Measurements from ENCODE around the gene KRT72.

The KRT72 gene

DNA sequence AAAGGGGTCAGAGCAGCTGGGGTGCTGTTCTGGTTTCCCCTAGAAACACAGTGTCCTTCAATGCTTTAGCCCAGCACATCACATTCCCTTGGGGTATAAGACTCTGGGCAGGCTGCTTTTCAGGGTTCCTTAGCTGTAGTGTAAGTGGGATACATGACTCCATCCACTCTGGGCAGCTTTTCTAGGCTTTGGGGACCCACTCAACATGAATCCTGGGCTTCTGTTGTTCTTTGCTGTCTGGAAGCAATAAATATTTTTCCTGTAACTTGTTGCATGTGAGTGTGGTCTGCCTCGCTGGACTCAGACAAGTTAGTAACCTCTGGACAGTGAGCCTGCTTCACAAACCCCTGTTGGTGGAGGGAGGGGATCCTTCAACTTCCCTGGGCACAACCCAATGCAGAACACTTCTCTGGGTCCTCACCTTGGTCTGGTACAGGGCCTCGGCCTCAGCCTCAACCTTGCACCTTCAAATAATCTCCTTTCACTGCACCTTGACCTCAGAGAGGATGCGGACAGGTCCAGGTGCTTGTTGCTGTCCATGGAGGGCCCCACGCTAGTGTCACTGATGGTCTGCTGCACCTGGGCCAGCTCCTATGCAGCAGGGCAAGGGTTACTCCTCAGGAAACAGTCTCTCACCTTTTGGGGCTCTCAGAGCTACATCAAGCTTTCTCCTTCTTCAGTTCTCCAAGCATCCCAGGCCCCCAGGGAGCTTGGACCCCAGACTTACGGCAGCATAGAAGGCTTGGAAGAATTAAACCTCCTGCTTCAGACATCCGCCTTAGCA is 30.6 kb upstream of the KRT72 start:
- Histone ChIP-seq H3K36me3 (ENCODE audit: control insufficient read depth in 2 of 2, insufficient read depth in 1 of 2, low read length in 2 of 2) (no peaks in the 10 kb centered on the region), H3K27ac (ENCODE audit: extremely low read depth, low read depth, low read length) (no peak overlapping the region), H3K4me1 (ENCODE audit: control insufficient read depth, insufficient read depth, low read length) (no peaks in the 10 kb centered on the region; the same call in 1 of the 2 replicates), H3K9me3 (ENCODE audit: control insufficient read depth, insufficient read depth, low read depth, low read length) (no peaks in the 10 kb centered on the region), H3K4me3 (ENCODE audit: low read depth, low read length) (no peak overlapping the region)
- CTCF ChIA-PET, result no interaction called here
- POLR2A ChIA-PET, result no interaction called here
- TF ChIP-seq ZNF335 (tag by site-specific recombination; conservative IDR thresholded peaks at IDR 0.05), result no peak

DNA sequence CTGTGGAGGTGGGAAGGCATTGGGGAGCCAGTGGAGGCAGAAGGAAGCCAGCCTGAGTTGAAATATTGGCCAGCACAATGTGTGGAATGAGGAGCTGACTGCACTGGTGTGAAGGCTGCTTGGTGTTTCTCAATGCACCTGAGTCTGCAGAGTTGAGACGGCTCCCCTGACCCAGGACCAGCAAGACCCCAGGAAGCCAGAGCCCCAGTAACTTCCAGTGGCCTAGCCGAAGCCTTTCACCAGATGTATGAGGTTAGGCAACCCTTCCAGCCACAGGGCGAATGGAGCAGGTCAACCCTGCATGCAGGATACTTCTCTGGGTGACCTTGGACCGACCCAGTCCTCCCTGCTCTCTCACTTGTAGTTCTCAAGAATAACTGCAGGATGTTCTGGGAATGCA is 30.0 kb upstream of the KRT72 start:
- ChIA-PET CTCF (no interaction called here), POLR2A (no interaction called here)
- Histone ChIP-seq H3K9me3 (ENCODE audit: control insufficient read depth, insufficient read depth, low read depth, low read length) (no peaks in the 10 kb centered on the region), H3K36me3 (ENCODE audit: control insufficient read depth in 2 of 2, insufficient read depth in 1 of 2, low read length in 2 of 2) (no peaks in the 10 kb centered on the region), H3K27ac (ENCODE audit: extremely low read depth, low read depth, low read length) (no peak overlapping the region), H3K4me1 (ENCODE audit: control insufficient read depth, insufficient read depth, low read length) (no peaks in the 10 kb centered on the region; the same call in 1 of the 2 replicates), H3K4me3 (ENCODE audit: low read depth, low read length) (no peak overlapping the region)
- TF ChIP-seq, protein P1, sequence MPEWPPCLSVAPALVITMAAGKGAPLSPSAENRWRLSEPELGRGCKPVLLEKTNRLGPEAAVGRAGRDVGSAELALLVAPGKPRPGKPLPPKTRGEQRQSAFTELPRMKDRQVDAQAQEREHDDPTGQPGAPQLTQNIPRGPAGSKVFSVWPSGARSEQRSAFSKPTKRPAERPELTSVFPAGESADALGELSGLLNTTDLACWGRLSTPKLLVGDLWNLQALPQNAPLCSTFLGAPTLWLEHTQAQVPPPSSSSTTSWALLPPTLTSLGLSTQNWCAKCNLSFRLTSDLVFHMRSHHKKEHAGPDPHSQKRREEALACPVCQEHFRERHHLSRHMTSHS (tag by site-specific recombination; IDR thresholded peaks at IDR 0.05), result no peak
- TF ChIP-seq, protein P2, sequence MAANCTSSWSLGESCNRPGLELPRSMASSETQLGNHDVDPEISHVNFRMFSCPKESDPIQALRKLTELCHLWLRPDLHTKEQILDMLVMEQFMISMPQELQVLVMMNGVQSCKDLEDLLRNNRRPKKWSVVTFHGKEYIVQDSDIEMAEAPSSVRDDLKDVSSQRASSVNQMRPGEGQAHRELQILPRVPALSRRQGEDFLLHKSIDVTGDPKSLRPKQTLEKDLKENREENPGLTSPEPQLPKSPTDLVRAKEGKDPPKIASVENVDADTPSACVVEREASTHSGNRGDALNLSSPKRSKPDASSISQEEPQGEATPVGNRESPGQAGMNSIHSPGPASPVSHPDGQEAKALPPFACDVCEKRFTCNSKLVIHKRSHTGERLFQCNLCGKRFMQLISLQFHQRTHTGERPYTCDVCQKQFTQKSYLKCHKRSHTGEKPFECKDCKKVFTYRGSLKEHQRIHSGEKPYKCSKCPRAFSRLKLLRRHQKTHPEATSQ (tag by site-specific recombination; IDR thresholded peaks at IDR 0.05), result no peak
- TF ChIP-seq SP3 (tag by site-specific recombination; IDR thresholded peaks at IDR 0.05), result no peak
- TF ChIP-seq ZNF585B (tag by site-specific recombination; IDR thresholded peaks at IDR 0.05), result no peak
- no peak for TF ChIP-seq ZNF169 (tag by site-specific recombination; IDR thresholded peaks at IDR 0.05)
- TF ChIP-seq ZNF19 (tag by site-specific recombination; IDR thresholded peaks at IDR 0.05; ENCODE audit: low read depth), result no peak
- no peak for TF ChIP-seq MYNN (tag by site-specific recombination; IDR thresholded peaks at IDR 0.05; ENCODE audit: borderline replicate concordance)
- TF ChIP-seq, protein P3, sequence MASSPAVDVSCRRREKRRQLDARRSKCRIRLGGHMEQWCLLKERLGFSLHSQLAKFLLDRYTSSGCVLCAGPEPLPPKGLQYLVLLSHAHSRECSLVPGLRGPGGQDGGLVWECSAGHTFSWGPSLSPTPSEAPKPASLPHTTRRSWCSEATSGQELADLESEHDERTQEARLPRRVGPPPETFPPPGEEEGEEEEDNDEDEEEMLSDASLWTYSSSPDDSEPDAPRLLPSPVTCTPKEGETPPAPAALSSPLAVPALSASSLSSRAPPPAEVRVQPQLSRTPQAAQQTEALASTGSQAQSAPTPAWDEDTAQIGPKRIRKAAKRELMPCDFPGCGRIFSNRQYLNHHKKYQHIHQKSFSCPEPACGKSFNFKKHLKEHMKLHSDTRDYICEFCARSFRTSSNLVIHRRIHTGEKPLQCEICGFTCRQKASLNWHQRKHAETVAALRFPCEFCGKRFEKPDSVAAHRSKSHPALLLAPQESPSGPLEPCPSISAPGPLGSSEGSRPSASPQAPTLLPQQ (tag by site-specific recombination; IDR thresholded peaks at IDR 0.05), result no peak

DNA sequence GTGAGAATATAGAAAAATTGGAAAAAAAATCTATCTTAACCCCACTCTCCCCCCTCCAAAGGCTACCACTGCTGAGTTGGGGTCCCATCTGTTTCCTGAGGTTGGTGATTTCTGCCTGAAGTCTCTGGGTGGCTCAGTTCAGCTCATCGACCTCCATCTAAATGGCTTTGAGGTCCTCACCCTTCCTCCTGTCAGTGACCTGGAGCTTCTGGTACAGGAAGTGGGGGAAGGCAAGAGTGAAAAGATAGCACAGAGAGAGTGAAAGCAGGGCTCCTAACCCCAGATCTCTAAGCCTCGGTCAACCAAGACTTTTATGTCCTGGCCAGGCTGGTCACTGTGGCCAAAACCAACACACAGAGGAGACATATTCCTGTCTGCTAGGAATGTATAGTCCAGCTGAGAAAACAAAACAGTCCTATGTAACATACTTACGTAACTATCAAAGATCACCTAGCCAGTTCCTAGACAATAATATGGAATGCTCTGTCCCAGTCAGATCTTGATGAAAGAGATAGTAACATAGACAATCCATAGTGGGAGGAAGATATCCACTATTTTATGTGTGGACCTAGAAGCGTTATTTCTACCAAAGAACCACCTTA is 29.4 kb upstream of the KRT72 start:
- H3K9me3 ChIP-seq (ENCODE audit: control insufficient read depth, insufficient read depth, low read depth, low read length), result no peaks in the 10 kb centered on the region
- H3K36me3 ChIP-seq (ENCODE audit: control insufficient read depth in 2 of 2, insufficient read depth in 1 of 2, low read length in 2 of 2), result no peaks in the 10 kb centered on the region
- H3K27ac ChIP-seq (ENCODE audit: extremely low read depth, low read depth, low read length), result no peak overlapping the region
- POLR2A ChIA-PET, result no interaction called here
- TF ChIP-seq ZFHX2 (tag by site-specific recombination; conservative IDR thresholded peaks at IDR 0.05), result no peak
- no peak for TF ChIP-seq ZNF521 (tag by site-specific recombination; IDR thresholded peaks at IDR 0.05)
- no peak for TF ChIP-seq ZNF112 (tag by site-specific recombination; IDR thresholded peaks at IDR 0.05)
- TF ChIP-seq ZNF433 (tag by site-specific recombination; IDR thresholded peaks at IDR 0.05; ENCODE audit: low read depth), result no peak
- no peak for TF ChIP-seq ZNF529 (tag by site-specific recombination; IDR thresholded peaks at IDR 0.05; ENCODE audit: insufficient replicate concordance)
- TF ChIP-seq ZNF248 (tag by site-specific recombination; IDR thresholded peaks at IDR 0.05), result no peak
- no peak for TF ChIP-seq ZNF169 (tag by site-specific recombination; IDR thresholded peaks at IDR 0.05)
- TF ChIP-seq, protein P4, sequence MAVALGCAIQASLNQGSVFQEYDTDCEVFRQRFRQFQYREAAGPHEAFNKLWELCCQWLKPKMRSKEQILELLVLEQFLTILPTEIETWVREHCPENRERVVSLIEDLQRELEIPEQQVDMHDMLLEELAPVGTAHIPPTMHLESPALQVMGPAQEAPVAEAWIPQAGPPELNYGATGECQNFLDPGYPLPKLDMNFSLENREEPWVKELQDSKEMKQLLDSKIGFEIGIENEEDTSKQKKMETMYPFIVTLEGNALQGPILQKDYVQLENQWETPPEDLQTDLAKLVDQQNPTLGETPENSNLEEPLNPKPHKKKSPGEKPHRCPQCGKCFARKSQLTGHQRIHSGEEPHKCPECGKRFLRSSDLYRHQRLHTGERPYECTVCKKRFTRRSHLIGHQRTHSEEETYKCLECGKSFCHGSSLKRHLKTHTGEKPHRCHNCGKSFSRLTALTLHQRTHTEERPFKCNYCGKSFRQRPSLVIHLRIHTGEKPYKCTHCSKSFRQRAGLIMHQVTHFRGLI (tag by site-specific recombination; IDR thresholded peaks at IDR 0.05), result no peak
- no peak for TF ChIP-seq ZBTB21 (tag by site-specific recombination; IDR thresholded peaks at IDR 0.05)
- TF ChIP-seq, protein P5, sequence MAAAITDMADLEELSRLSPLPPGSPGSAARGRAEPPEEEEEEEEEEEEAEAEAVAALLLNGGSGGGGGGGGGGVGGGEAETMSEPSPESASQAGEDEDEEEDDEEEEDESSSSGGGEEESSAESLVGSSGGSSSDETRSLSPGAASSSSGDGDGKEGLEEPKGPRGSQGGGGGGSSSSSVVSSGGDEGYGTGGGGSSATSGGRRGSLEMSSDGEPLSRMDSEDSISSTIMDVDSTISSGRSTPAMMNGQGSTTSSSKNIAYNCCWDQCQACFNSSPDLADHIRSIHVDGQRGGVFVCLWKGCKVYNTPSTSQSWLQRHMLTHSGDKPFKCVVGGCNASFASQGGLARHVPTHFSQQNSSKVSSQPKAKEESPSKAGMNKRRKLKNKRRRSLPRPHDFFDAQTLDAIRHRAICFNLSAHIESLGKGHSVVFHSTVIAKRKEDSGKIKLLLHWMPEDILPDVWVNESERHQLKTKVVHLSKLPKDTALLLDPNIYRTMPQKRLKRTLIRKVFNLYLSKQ (tag by site-specific recombination; IDR thresholded peaks at IDR 0.05; ENCODE audit: borderline replicate concordance), result no peak
- TF ChIP-seq, protein P3 (tag by site-specific recombination; IDR thresholded peaks at IDR 0.05), result no peak
- no peak for TF ChIP-seq ZNF133 (tag by site-specific recombination; IDR thresholded peaks at IDR 0.05)
- no peak for TF ChIP-seq ZNF658 (tag by site-specific recombination; IDR thresholded peaks at IDR 0.05)
- no peak for TF ChIP-seq ZNF654 (tag by site-specific recombination; IDR thresholded peaks at IDR 0.05; ENCODE audit: low read depth)
- no peak for TF ChIP-seq ZNF510 (tag by site-specific recombination; IDR thresholded peaks at IDR 0.05; ENCODE audit: insufficient replicate concordance)
- H3K4me3 ChIP-seq (ENCODE audit: low read depth, low read length), result no peak overlapping the region
- no peaks in the 10 kb centered on the region; the same call in 1 of the 2 replicates for H3K4me1 ChIP-seq (ENCODE audit: control insufficient read depth, insufficient read depth, low read length)
- CTCF ChIA-PET, result no interaction called here

All from HEK293 (cell line).